Omental fat pad (tissue), 4 donors: ENCODE results near the gene DAGLA. TPM values are rescaled to one million over a fixed set of nuclear protein-coding genes. Genes with fewer than 3 reads are reported as not detected.

Experiments used
- ATAC-seq: fragments of 150-250 bp; one replicate; pipeline ENCODE4 v1.9.1; 2016; ENCODE audit warnings: mild to moderate bottlenecking, moderate library complexity; ENCODE audit not compliant: low FRiP score
- DNase-seq: peaks from one replicate; pipeline ENCODE4 v3.0.0-alpha.2; 2019; ENCODE audit warnings: low spot score
- CTCF ChIP-seq, 3 donors: fragments of 450-650 bp; IDR thresholded peaks; one replicate each; pipeline ENCODE4 v1.5.1; 2016 to 2017; ENCODE audit warnings: antibody characterized with exemption in 3 of 3, mild to moderate bottlenecking in 3 of 3, moderate library complexity in 2 of 3
- total RNA-seq, 4 donors: library from RNA; depleted of rRNA; stranded (reverse); fragments of >200 nt; gene quantifications; one replicate each; pipeline ENCODE4 v1.1.0, GENCODE V29; 2016

The DAGLA gene
- total RNA-seq, 4 donors from 2014 or later = 1.4 to 4.6 (median 2.8) TPM

- ATAC-seq = no peak
- no peak for TF ChIP-seq CTCF (IDR thresholded peaks at IDR 0.05)
These were observed 47.2 kb downstream of the DAGLA start for GRCh38 chr11:61727401-61727811.

DNA sequence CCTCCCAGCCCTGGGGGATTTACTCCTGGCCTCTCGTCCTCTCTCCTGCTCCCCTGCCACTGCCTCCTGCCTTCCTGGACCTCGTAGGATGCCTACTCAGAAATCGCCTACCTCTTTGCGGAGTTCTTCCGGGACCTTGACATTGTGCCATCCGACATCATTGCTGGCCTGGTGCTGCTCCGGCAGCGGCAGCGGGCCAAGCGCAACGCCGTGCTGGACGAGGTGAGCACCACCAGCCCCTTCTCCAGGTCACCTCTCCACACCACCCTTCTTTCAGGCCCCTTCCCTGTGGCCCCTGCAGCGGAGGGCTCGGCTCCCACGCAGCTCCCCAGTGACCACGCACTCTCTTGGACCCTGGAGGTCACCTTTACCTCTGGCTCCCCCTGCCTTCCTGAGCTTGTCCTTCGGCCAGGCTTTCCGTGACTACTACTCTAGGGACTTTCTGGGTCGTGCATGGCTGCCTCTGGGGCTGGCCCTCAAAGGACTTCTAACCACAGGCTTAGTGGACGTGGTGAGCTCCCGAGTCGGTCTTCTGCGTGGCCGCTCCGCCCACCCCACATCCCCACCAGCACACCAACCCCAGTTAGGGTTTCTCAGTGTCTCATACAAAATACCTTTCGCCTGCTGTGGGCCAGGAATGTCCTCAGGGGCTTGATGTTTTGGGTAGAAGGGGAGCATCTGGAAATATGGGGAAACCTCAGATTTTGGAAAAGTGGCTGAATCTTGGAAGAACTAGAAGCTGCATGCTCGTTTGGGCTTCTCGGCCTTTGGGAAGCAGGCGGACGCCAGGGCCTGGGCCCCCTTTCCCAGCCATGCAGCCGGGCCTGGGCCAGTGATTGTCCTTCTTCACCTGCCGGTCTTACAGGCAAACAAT lies 48.1 kb downstream of the DAGLA start:
- no peak for ATAC-seq
- DNase-seq = no peak
- TF ChIP-seq CTCF (IDR thresholded peaks at IDR 0.05) = no peak

More at GRCh38 chr11:61727401-61727811, 47.2 kb downstream of the DAGLA start:
- DNase-seq = no peak

DNA sequence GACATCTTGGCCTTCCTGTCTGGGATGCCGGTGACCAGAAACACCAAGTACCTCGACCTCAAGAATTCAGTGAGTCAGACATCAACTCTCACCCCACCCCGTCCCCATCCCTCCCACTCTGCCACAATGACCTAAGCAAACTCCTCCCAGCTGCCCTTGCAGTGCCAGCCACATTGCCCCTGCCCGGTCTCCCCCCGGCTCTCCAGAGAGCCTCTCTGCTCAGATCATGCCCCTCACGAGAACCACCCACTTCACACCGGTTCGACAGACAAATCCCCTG lies 48.7 kb downstream of the DAGLA start:
- ATAC-seq (no peak), DNase-seq (no peak)
- TF ChIP-seq CTCF (IDR thresholded peaks at IDR 0.05) = no peak

DNA sequence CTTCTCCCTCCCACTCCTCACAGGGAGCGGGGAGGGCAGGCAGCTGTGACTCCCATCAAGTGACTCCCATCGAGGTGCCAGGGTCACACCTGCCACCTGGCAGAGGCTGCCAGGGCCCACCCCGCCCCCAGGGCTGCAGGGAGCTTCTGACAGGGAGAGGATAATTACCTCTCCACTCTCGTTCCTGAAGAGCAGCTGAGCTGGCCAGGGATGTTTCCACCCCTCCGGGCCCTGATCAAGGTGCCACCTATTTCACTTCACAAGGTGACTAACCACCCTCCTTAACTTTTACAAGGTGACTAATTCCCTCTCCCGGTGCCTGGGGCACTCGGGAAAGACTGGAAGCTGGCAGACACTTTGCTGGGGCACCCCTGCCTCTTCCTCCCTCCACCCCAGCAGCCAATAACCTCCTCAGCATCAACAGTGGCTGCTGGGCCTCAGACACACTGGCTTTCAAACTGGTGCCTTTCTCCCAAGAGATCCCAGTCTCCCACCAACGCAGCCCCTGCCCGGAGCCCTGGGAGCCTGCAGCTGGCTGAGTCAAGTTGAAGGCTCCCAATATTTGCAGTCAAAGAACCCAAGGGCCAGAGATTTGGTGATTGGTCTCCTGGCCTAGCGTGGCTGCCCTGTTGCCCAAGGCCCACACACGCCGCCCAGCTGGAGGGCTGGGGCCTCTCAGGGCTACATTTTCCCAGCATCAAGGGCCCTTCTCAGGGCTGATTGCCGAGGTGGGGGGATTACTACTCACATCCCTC lies 50.2 kb downstream of the DAGLA start:
- no peak for TF ChIP-seq CTCF (IDR thresholded peaks at IDR 0.05)
- DNase-seq (no peak), ATAC-seq (no peak)

DNA sequence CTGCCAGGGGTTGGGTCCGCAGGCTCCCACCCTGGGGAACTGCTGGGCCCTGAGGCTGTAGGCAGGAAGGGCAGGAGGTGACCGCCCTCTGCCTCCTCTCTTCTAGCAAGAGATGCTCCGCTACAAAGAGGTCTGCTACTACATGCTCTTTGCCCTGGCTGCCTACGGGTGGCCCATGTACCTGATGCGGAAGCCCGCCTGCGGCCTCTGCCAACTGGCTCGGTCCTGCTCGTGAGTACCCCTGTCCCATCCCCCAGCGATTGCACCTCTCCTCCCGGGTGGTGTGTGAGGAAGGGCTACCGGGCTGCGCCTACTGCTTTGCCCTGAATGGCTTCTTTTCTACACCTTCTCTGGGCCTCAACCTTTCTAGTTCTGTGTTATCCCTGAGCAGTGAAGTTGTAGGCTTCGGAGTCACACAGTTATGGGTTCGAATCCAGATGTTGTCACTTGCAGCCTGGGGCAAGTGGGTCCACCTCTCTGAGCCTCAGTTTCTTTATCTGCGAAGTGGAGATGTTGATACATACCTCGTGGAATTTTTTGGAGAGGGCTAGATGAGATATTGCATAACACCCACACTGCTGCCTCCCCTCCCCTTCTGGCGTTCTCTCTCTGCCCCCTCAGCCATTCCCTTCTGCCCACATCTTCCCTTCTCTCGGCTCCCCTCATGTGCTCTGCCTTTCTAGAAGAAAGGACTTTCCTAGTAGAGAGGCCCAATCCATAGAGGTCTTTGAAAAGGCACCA lies 51.2 kb downstream of the DAGLA start:
- TF ChIP-seq CTCF (IDR thresholded peaks at IDR 0.05) = no peak
- ATAC-seq (no peak), DNase-seq (no peak)

DNA sequence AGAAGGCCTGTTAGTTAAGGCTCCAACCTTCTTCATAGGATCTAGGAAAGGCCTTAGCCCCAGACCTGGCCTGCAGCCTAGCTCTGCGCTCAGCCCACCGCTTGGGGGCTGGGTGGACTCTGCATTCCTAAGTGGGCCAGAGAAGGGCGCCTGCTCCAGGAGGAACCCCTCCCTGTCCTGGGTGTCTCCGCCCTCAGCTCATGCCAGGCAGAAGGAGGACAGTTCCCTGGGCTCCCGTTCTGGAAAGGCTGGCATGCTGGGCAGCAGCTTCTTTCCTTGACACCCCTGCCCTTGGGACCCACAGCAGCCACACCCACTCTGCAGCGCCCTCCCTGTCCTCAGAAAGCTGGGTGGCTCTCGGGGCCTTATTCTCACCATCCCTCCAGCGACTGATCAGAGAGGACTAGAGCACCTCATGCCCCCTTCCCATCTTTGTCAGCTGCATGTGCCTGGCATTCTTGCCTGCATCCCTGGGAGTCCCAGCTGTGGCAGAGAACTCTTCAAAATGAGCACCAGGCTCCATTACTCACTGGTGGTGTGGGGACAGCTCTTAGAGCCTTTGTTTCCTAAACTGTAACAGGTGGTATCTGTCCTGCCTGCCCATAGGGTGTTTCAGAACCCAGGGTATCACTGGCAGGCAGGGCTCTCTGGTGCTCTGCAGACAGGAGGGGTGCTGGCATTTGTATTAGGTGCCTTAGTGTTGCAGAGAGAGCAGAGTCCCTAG lies 51.9 kb downstream of the DAGLA start:
- DNase-seq (no peak), ATAC-seq (peak; percentile 20)
- TF ChIP-seq CTCF (IDR thresholded peaks at IDR 0.05) = no peak
